HCEC 1CT (cell line): ENCODE results near the gene NEDD4L.
A peak's percentile ranks its signal among the peaks of the same experiment; 100 is the strongest.
"Not testable (repeated sequence)": the region's sequence is repeated elsewhere in the genome, so short reads cannot be mapped to it uniquely, and the experiment has no call there.

Experiments used
- DNase-seq: peaks from one replicate; pipeline ENCODE4 v3.0.0-alpha.2; 2017

Gene NEDD4L

DNA sequence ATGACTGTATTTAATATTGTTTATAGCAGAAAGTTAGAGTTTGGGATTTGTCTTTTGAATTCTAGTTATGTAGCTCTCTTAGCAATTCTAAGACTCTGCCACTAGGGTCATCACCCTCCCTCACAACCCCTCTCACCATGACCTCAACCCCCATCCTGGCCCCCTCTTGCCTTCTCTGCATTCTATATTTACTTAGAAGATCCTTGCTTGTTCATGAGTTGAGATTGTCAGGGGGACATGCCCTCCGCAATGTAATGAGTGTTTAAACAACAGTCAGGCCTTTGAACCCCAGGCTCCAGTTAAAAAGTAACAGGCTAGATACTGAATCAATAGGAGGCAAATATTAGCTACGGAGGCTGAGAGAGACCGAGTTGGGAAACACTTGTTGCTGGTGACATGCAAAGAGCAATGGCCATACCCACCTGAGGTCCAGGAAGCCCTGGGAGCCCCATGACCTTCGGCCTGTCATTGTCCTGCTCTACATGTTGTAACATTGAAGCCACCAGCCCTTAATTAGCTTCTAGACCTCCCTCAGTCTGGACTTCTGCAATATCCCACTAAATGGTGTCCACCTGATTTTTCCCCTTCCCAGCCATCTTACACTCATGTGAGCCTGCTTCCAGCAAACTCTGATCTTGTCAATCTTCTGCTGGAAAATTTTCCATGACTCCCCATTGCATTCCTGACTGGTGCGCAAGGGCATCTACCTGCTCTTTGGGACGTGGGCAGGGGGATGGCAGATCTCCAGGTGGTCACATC is 363.8 kb downstream of the NEDD4L start:
- no peak for DNase-seq

DNA sequence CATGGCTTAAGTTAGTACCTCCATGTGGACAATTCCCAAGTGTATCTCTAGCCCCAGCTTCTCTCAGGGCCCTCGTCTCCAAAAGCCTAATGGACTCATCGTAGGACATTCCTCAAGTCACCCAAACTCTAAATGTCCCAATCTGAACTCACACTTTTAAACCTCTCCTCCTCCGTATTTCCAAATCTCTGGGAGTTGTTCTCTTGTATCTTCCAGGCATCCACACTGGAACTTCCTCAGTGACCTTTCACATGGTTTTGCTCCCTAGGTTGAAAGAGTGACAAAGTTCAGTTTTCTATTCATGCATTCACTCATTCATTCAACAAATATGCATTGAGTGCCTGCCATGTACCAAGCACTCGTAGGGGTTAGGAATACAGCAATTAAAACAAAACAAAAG is 364.6 kb downstream of the NEDD4L start:
- DNase-seq = no peak

DNA sequence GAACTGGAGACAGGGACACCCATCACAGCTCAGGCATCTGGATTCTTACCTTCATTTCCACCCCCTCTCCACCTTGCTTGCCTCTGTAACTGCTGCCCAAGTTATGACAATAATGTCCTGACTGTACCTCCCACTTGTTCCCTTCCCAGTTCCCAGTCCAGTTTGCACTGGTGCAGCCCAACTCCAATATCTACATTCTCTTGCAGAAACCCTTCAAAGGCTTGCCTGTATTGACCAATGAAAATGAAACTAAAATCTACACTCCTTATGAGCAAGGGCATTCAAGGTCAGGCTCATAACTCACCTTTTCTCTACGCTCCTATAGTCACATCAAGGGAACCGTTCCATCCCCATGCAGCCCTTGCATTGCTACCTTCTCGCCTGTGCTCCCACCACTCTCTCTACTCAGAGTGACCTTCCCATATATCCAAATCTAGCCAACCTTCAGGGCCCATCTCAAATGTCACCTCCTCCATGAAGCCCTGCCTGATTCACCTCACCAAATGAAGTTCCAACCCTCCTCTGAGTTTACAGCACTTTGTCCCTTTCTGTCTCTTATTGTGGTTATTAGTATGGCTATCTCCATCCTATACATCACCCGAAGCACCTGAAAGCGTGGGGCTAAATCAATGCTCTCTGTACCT is 365.9 kb downstream of the NEDD4L start:
- DNase-seq = no peak

DNA sequence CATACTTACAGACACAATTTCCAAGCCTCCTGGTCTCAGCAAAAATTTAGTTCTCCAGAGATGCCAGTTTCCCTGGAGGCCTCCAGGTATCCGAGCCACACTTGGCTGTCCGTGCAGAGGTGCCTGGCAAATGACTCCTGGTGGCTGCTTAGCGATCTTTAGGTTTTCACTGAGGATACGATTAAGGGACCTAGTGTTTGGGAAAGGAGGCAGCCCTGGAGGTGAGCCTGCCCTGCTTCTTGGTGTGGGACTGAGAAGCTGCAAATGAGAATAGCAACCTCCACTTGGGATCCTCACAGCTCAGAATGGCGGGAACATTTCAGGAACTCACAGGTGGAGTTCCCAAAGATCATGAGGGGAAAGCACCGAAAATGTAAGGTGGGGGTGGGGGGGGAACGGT is 367.3 kb downstream of the NEDD4L start:
- no peak for DNase-seq

- no peak for DNase-seq
Observed at GRCh38 chr18:58412844-58413666, 369.0 kb downstream of the NEDD4L start.

- no peak for DNase-seq
Observed at GRCh38 chr18:58413667-58414628, 369.9 kb downstream of the NEDD4L start.

GRCh38 chr18:58416014-58416703 is 372.1 kb downstream of the NEDD4L start:
- DNase-seq = no peak

DNA sequence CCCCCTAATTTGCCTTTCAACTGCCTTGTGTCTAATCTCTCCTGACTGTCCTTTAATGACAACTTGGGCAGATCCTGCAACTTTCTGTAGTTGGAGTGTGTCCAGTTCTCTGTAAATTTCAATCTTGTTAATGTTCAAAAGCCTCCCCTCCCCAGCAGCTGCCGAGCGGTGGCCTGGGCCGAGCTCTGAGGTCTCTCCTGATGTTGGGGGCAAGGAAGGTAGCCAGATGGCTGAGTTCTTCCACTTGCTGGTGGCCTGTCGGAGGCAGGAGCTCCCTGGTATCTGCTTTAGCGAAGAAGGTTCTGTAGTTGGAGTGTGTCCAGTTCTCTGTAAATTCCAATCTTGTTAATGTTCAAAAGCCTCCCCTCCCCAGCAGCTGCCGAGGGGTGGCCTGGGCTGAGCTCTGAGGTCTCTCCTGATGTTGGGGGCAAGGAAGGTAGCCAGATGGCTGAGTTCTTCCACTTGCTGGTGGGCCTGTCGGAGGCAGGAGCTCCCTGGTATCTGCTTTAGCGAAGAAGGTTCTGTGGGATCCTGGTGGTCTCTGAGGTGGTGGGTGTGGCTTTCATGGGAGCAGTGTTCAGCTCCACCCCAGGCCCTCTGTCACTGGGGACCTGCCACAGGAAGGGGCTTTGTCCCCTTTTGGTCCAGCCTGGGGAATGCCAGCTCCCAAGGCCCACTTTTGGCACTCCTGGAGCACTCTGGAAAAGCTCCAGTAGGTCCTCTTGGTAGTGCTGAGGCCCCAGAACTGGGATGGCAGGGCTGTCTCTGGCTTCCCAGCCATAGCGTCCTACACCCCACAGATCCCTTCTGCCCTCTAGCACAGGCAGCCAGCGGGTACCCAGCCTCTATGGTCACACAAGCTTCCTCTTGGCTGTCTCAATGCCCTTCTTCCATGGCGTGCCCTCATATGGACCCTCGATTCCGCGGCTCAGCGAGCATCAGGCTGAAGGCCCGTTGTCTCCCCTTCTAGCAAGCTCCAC is 373.0 kb downstream of the NEDD4L start:
- peak; percentile 68 for DNase-seq

GRCh38 chr18:58417752-58418151 is 373.7 kb downstream of the NEDD4L start:
- peak; percentile 81 for DNase-seq

- DNase-seq = no peak
Observed at GRCh38 chr18:58418361-58418760, 374.3 kb downstream of the NEDD4L start.

DNA sequence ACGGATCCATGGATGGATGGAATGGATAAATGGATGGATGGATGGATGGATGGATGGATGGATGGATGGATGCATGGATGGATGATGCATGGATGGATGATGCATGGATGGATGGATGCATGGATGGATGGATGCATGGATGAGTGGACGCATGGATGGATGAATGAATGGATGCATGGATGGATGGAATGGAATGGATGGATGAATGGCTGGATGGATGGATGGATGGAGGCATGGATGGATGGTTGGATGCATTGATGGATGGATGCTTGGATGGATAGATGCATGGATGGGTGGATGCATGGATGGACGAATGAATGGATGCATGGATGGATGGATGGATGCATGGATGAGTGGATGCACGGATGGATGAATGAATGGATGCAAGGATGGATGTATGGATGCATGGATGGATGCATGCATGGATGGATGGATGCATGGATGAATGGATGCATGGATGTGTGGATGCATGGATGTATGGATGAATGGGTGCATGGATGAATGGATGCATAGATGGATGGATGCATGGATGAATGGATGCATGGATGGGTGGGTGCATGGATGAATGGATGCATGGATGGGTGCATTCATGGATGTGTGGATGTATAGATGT is 375.7 kb downstream of the NEDD4L start:
- DNase-seq = no peak

- no peak for DNase-seq
Observed at GRCh38 chr18:58426611-58427010, 382.6 kb downstream of the NEDD4L start.

DNA sequence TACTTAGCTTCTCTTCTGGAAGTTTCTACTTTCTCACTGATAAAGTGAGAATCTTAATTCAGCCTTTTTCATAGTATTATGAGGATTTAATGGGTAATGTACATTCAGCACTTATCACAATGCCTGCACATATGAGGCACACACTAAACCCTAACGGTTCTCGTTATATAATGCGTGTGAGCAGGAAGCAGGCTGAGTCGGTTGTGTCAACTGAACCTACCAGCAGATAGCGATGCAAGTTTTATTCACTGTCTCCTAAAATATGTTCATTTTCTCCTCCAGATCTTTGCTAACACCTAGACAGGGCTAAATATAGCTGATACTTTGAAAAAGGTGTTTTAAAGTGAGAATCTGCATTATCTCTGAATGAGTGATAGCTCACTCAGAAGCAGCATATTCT is 383.3 kb downstream of the NEDD4L start:
- no peak for DNase-seq

DNA sequence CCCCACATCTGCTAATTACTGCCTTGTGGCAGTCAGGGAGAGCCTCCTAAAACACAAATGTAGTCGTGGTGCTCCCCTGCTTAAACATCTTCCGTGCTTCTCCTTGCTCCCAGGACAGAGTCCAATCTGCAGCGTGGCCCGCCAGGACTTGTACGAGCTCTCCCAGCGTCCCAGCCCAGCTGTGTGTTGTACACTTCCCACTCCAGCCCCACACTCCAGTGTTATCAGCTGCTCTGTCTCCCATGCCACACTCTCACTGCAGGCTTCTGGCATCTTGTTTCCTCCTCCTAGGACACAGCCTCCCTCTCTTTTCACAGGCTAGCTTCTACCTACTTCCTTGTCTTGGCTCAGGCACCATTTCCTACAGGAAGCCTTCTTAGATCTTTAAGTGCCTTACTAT is 385.4 kb downstream of the NEDD4L start:
- no peak for DNase-seq

- DNase-seq = no peak
Observed at GRCh38 chr18:58431215-58431614, 387.2 kb downstream of the NEDD4L start.

DNA sequence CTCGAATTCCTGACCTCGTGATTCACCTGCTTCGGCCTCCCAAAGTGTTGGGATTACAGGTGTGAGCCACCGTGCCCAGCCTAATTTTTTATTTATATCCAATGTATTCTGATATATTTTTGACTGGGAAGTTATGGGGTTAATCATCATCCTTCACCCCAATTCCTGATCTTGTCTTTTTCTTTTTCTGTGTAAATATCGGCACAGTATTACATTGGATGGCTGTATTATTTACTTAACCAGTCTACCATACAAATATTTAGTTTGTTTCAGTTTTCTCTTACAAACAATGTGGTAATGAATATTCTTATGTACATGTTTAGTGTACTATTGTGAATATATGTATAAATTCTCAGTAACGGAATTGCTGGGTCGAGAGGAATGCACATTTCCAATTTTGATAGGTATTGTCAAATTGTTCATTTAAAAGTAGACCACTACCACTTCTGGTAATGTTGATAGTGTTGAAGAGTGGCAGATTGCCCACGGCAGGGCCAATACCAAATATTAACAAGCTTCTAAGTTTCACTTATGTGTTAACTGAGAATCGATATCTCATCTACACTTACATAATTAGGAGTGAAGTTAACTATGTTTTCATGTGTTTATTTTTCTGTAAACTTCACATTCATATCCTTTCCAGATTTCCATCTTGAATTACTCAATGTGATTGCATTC is 388.2 kb downstream of the NEDD4L start:
- no peak for DNase-seq

DNA sequence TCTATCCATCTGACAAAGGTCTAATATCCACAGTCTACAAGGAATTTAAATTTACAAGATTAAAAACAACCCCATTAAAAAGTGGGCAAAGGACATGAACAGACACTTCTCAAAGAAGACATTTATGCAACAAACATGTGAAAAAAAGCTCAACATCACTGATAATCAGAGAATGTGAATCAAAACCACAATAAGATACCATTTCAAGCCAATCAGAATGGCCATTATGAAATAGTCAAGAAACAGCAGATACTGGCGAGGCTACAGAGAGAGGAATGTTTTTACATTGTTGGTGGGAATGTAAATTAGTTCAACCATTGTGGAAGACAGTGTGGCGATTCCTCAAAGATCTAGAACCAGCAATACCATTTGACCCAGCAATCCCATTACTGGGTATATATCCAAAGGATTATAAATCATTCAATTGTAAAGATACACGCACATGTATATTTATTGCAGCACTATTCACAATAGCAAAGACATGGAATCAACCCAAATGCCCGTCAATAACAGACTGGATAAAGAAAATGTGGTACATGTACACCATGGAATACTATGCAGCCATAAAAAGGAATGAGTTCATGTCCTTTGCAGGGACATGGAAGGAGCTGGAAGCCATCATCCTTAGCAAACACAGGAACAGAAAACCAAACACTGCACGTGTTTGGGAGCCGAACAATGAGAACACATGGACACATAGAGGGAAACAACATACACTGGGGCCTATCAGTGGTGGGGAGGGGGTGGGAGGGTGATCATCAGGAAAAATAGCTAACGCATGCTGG is 391.4 kb downstream of the NEDD4L start:
- DNase-seq = not testable (repeated sequence)

GRCh38 chr18:58438161-58438957 is 394.3 kb downstream of the NEDD4L start:
- no peak for DNase-seq
